ENCODE results near the gene EMC10.

EMC10 gene

GRCh38 chr19:50450369-50451222, 25.7 kb upstream of the EMC10 start:
- no peak overlapping the region for H3K4me3 ChIP-seq (ENCODE audit: severe bottlenecking)
- no peaks in the 10 kb centered on the region for H3K9me3 ChIP-seq (ENCODE audit: severe bottlenecking)
- no peaks in the 10 kb centered on the region for H3K36me3 ChIP-seq (ENCODE audit: low read depth)
- no peaks in the 10 kb centered on the region for H3K4me1 ChIP-seq (ENCODE audit: insufficient read depth, poor library complexity, severe bottlenecking)
- no peak for TF ChIP-seq CTCF (IDR thresholded peaks at IDR 0.05; ENCODE audit: poor library complexity, severe bottlenecking)
- no peak for DNase-seq (ENCODE audit: low spot score)
- no peak for ATAC-seq (ENCODE audit: low read depth)
- peaks cover 7% of the 10 kb centered on the region for H3K27me3 ChIP-seq (ENCODE audit: insufficient read depth, poor library complexity, severe bottlenecking)
- H3K27ac ChIP-seq (ENCODE audit: poor library complexity, severe bottlenecking), result no peak overlapping the region

GRCh38 chr19:50451223-50451534, 25.1 kb upstream of the EMC10 start:
- Histone ChIP-seq H3K9me3 (ENCODE audit: severe bottlenecking) (no peaks in the 10 kb centered on the region), H3K4me3 (ENCODE audit: severe bottlenecking) (no peak overlapping the region), H3K36me3 (ENCODE audit: low read depth) (no peaks in the 10 kb centered on the region), H3K27me3 (ENCODE audit: insufficient read depth, poor library complexity, severe bottlenecking) (peaks cover 7% of the 10 kb centered on the region), H3K4me1 (ENCODE audit: insufficient read depth, poor library complexity, severe bottlenecking) (no peaks in the 10 kb centered on the region), H3K27ac (ENCODE audit: poor library complexity, severe bottlenecking) (no peak overlapping the region)
- no peak for DNase-seq (ENCODE audit: low spot score)
- ATAC-seq (ENCODE audit: low read depth), result no peak
- no peak for TF ChIP-seq CTCF (IDR thresholded peaks at IDR 0.05; ENCODE audit: poor library complexity, severe bottlenecking)

- TF ChIP-seq CTCF (IDR thresholded peaks at IDR 0.05; ENCODE audit: poor library complexity, severe bottlenecking), result no peak
- ATAC-seq (ENCODE audit: low read depth) (no peak), DNase-seq (ENCODE audit: low spot score) (no peak)
- Histone ChIP-seq H3K27me3 (ENCODE audit: insufficient read depth, poor library complexity, severe bottlenecking) (peaks cover 19% of the 10 kb centered on the region), H3K4me1 (ENCODE audit: insufficient read depth, poor library complexity, severe bottlenecking) (no peaks in the 10 kb centered on the region), H3K4me3 (ENCODE audit: severe bottlenecking) (no peak overlapping the region), H3K9me3 (ENCODE audit: severe bottlenecking) (no peaks in the 10 kb centered on the region), H3K27ac (ENCODE audit: poor library complexity, severe bottlenecking) (no peak overlapping the region), H3K36me3 (ENCODE audit: low read depth) (no peaks in the 10 kb centered on the region)
Observed at GRCh38 chr19:50453243-50453642, 23.1 kb upstream of the EMC10 start.

GRCh38 chr19:50455992-50456391, 20.3 kb upstream of the EMC10 start:
- Histone ChIP-seq H3K4me3 (ENCODE audit: severe bottlenecking) (no peak overlapping the region), H3K36me3 (ENCODE audit: low read depth) (no peaks in the 10 kb centered on the region), H3K27me3 (ENCODE audit: insufficient read depth, poor library complexity, severe bottlenecking) (peaks cover 29% of the 10 kb centered on the region), H3K9me3 (ENCODE audit: severe bottlenecking) (no peaks in the 10 kb centered on the region), H3K4me1 (ENCODE audit: insufficient read depth, poor library complexity, severe bottlenecking) (no peaks in the 10 kb centered on the region), H3K27ac (ENCODE audit: poor library complexity, severe bottlenecking) (no peak overlapping the region)
- DNase-seq (ENCODE audit: low spot score) (no peak), ATAC-seq (ENCODE audit: low read depth) (no peak)
- TF ChIP-seq CTCF (IDR thresholded peaks at IDR 0.05; ENCODE audit: poor library complexity, severe bottlenecking), result no peak

GRCh38 chr19:50457300-50457699, 19.0 kb upstream of the EMC10 start:
- H3K4me1 ChIP-seq (ENCODE audit: insufficient read depth, poor library complexity, severe bottlenecking), result no peaks in the 10 kb centered on the region
- peaks cover 28% of the 10 kb centered on the region for H3K27me3 ChIP-seq (ENCODE audit: insufficient read depth, poor library complexity, severe bottlenecking)
- ATAC-seq (ENCODE audit: low read depth) (no peak), DNase-seq (ENCODE audit: low spot score) (no peak)
- TF ChIP-seq CTCF (IDR thresholded peaks at IDR 0.05; ENCODE audit: poor library complexity, severe bottlenecking), result no peak
- no peak overlapping the region for H3K4me3 ChIP-seq (ENCODE audit: severe bottlenecking)
- H3K9me3 ChIP-seq (ENCODE audit: severe bottlenecking), result no peaks in the 10 kb centered on the region
- no peak overlapping the region for H3K27ac ChIP-seq (ENCODE audit: poor library complexity, severe bottlenecking)
- H3K36me3 ChIP-seq (ENCODE audit: low read depth), result no peaks in the 10 kb centered on the region

Data from RWPE2 (cell line).